ENCODE results near the gene GNAL. TPM values are rescaled to one million over a fixed set of nuclear protein-coding genes. Genes with fewer than 3 reads are reported as not detected.
A peak's percentile ranks its signal among the peaks of the same experiment; 100 is the strongest.

GNAL gene
- total RNA-seq, 1 experiment from 2014 or later = 24.0 TPM

GRCh38 chr18:11700876-11701275 lies 11.8 kb downstream of the GNAL start:
- Histone ChIP-seq H3K9me3 (ENCODE audit: control insufficient read depth, low read depth, low read length) (no peaks in the 10 kb centered on the region), H2BK12ac (ENCODE audit: insufficient read length, low read depth, low read length) (no peak overlapping the region), H2BK15ac (ENCODE audit: low read depth, low read length) (no peak overlapping the region), H4K20me1 (ENCODE audit: control insufficient read depth, insufficient read depth, insufficient read length) (no peaks in the 10 kb centered on the region), H4K8ac (replicated peaks; ENCODE audit: insufficient read length, low read depth, low read length) (no peak overlapping the region), H3K27ac (ENCODE audit: insufficient read length, low read depth, low read length) (no peak overlapping the region), H2BK20ac (ENCODE audit: low read depth, low read length, poor library complexity, severe bottlenecking) (no peak overlapping the region), H3K14ac (ENCODE audit: insufficient read depth, low read length) (no peak overlapping the region), H3K4me1 (ENCODE audit: insufficient read depth, low read length) (no peaks in the 10 kb centered on the region), H3T11ph (ENCODE audit: low read length) (no peak overlapping the region), H3K9ac (ENCODE audit: extremely low read depth, insufficient read length, low read length) (no peak overlapping the region), H2AFZ (ENCODE audit: low read length) (no peak overlapping the region), H3K23me2 (ENCODE audit: insufficient read length, low read depth, low read length, poor library complexity, severe bottlenecking) (no peaks in the 10 kb centered on the region), H3K18ac (ENCODE audit: insufficient read length, low read depth, low read length) (no peak overlapping the region), H2BK5ac (ENCODE audit: insufficient read length, low read length) (no peak overlapping the region), H3K79me1 (ENCODE audit: insufficient read depth, low read depth, low read length, poor library complexity, severe bottlenecking) (no peaks in the 10 kb centered on the region), H3K23ac (ENCODE audit: insufficient read length, low read depth, low read length) (no peak overlapping the region), H2BK120ac (ENCODE audit: low read depth, low read length, poor library complexity, severe bottlenecking) (no peak overlapping the region), H4K5ac (ENCODE audit: insufficient read length, low read depth, low read length) (no peak overlapping the region), H3K4ac (ENCODE audit: low read depth, low read length) (no peak overlapping the region), H2AK5ac (ENCODE audit: insufficient read length, low read length) (no peak overlapping the region), H3K27me3 (ENCODE audit: insufficient read depth, low read length) (no peaks in the 10 kb centered on the region), H4K91ac (ENCODE audit: insufficient read length, low read depth, low read length) (no peak overlapping the region), H3K79me2 (ENCODE audit: insufficient read depth, low read length) (no peaks in the 10 kb centered on the region), H3K4me2 (ENCODE audit: insufficient read depth, insufficient read length, low read length) (no peak overlapping the region), H3K56ac (ENCODE audit: insufficient read length, low read depth, low read length) (no peak overlapping the region)
- Mint-ChIP-seq H3K27me3 (ENCODE audit: low read depth) (peaks cover 2% of the 10 kb centered on the region), H3K27ac (peak overlapping the region in 1 of 3 experiments; percentile 62; a peak in 1 of 7 replicates), H3K4me3 (no peak overlapping the region), H3K9me3 (no peaks in the 10 kb centered on the region), H3K36me3 (ENCODE audit: insufficient read depth in 1 of 3, low read depth in 3 of 3) (no peaks in the 10 kb centered on the region), H3K4me1 (peaks cover 0 to 10% of the 10 kb centered on the region in 2 experiments; a peak in 1 of 4 replicates)
- WGBS (ENCODE audit: extremely low coverage, insufficient read length, low lambda C conversion rate) = no CpG with 5 or more reads among the region's 6 CpGs
- TF ChIP-seq, protein P1, sequence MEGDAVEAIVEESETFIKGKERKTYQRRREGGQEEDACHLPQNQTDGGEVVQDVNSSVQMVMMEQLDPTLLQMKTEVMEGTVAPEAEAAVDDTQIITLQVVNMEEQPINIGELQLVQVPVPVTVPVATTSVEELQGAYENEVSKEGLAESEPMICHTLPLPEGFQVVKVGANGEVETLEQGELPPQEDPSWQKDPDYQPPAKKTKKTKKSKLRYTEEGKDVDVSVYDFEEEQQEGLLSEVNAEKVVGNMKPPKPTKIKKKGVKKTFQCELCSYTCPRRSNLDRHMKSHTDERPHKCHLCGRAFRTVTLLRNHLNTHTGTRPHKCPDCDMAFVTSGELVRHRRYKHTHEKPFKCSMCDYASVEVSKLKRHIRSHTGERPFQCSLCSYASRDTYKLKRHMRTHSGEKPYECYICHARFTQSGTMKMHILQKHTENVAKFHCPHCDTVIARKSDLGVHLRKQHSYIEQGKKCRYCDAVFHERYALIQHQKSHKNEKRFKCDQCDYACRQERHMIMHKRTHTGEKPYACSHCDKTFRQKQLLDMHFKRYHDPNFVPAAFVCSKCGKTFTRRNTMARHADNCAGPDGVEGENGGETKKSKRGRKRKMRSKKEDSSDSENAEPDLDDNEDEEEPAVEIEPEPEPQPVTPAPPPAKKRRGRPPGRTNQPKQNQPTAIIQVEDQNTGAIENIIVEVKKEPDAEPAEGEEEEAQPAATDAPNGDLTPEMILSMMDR (conservative IDR thresholded peaks at IDR 0.05) = no peak
- no peak for DNase-seq
